Activated CD8-positive, alpha-beta memory T cell treated with anti-CD3 and anti-CD28 coated beads for 36 hours (primary cell): ENCODE data around the gene IKBKG. TPM values are rescaled to one million over a fixed set of nuclear protein-coding genes. Genes with fewer than 3 reads are reported as not detected.
"Not testable (repeated sequence)": the region's sequence is repeated elsewhere in the genome, so short reads cannot be mapped to it uniquely, and the experiment has no call there.

Source experiments
- CTCF ChIA-PET: fragments of 350-600 bp; sonication (Branson Sonifier 250); formaldehyde crosslinking; loops from one replicate; lab custom pipeline; 2021; ENCODE audit warnings: antibody characterized with exemption; lab: Charles Lee
- POLR2A ChIA-PET: fragments of 350-600 bp; sonication (Branson Sonifier 250); formaldehyde crosslinking; loops from one replicate; lab custom pipeline; 2021; ENCODE audit warnings: antibody characterized with exemption; lab: Charles Lee
- total RNA-seq, 2 experiments: library from RNA; stranded (reverse); gene quantifications; one replicate each; pipeline ENCODE4 v1.2.3, GENCODE V29; 2021

The IKBKG gene
- total RNA-seq, 2 experiments from 2014 or later, result 32.1 to 33.5 TPM

DNA sequence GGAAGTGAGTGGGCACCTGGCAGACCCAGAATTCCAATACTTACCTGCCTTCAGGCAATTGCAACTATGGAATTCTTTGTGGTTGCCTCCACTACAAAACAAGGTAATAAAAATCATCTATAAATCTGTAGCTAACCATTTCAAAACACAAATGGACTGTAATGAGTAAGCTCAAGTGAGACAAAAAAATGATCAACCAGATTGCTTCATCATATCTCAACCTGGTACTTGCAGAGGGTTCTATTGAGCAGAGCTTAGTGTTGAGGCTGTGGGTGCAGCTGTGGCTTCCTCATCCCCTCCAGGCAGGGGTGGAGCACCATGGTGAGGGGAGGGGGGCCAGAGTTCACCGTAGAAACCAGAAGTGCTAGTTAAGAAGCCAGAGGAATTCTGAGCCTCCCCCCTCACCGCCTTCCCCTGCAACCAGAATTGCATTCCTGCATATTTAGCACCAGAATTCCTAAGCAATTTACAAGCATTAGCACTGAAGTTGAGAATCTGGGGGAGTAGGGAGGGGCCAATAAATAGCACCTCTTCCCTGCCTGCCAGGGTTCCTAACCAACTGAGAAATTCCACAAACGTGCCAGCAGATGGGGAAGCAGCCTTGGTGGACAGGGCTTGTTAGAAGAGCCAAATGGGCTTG is 49.0 kb downstream of the IKBKG start:
- CTCF ChIA-PET, result interaction anchor here (0.6 kb wide), 1 partner anchor 159 kb away, joined by 3 read pairs; no protein-coding TSS in a partner anchor
- POLR2A ChIA-PET, result no interaction called here

- ChIA-PET POLR2A (no interaction called here), CTCF (no interaction called here)
Measured at GRCh38 chrX:154597221-154597620, 49.8 kb downstream of the IKBKG start.

DNA sequence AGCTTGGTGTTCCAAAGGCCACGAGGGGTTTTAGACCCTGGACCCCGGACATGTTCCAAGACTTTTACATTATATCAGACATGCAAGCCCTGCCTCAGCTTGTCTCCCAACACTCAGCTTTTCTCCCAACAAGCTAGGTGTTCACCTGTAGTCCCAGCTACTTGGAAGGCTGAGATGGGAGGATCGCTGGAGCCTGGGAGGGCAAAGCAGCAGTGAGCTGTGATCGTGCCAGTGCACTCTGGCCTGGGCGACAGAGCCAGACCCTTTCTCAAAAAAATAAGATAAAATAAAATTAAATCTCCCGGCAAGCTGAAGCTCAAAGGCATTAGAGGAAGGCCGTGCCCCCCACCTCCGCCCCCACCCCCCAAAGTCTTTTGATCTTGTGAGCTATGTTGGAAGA is 51.2 kb downstream of the IKBKG start:
- ChIA-PET POLR2A (no interaction called here), CTCF (no interaction called here)

- ChIA-PET POLR2A (no interaction called here), CTCF (no interaction called here)
Measured at GRCh38 chrX:154599531-154599930, 52.1 kb downstream of the IKBKG start.

DNA sequence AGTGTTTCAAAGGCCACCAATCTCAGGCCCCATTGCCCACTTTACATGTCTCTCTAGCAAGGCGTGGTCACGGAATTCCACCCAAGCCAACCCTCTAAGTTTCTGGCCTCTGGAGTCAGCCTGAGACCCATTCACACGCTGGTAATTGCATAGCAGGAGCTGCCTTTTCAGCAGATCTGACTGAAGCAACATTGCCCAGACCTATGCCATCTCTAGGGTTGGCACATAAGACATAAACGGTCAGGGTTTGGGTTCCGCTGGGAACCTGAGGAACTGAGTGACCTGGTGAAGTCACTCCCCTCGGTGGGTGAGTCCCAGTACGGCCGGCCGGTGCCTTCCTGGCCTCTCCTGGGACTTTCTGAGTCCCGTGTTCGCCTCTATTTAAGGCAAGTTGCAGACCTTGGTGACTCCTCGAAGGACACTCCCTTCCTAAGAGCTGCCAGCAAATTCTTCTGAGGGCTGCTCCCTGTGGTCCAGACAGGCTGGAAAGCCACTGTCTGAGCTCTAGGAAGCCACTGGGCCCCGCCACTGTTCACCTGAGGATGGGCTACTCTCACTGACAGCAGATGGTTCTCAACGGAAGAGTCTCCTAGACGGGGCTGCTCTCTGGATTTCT is 53.4 kb downstream of the IKBKG start:
- POLR2A ChIA-PET, result no interaction called here
- CTCF ChIA-PET, result no interaction called here

DNA sequence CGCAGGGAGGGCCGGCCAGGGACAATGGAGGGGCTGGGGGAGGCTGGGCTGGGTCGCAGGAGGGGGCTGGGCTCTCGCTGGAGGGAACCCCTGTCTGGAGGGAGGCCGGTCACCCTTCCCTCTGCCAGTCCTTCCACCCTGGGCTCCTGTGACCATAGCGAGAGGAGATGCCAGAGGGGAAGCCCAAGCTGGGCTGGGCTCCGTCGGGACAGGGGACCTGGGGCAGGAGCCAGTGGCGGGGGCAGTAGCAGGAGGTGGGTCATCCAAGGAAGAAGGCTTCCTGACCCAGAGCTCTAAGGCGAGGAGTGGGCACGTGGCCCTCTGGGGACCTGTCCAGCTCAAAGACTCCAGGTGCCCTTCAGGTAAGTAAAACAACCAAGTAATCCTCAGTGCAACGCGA is 54.8 kb downstream of the IKBKG start:
- CTCF ChIA-PET, result no interaction called here
- POLR2A ChIA-PET, result no interaction called here

DNA sequence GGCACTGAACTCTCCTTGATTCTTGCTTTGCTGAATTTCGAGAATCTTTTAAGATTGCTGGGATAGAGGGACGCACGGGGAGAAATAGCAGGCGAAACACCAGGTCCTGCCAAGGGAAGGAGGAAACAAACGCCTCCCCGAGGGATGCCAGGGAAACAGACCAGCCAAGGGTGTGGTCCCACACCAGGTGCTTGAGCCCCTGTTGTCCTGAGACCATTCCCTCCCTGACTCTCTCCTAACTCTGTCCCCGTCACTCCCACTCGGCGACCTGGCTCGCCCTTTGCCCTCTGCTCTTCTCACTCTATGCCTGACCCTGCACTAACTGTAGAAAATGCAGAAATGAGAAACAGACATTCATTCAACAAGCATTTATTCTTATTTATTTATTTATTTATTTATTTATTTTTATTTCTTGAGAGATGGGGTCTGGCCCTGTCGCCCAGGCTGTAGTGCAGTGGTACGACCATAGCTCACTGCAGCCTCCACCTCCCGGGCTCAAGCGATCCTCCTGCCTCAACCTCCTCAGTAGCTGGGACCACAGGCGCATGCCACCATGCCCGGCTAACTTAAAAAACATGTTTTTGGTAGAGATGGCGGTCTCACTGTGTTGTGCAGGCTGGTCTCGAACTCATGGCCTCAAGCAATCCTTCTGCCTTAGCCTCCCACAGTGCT is 55.5 kb downstream of the IKBKG start:
- CTCF ChIA-PET, result no interaction called here
- POLR2A ChIA-PET, result no interaction called here

GRCh38 chrX:154603438-154604430 is 56.3 kb downstream of the IKBKG start:
- CTCF ChIA-PET, result no interaction called here
- POLR2A ChIA-PET, result no interaction called here

DNA sequence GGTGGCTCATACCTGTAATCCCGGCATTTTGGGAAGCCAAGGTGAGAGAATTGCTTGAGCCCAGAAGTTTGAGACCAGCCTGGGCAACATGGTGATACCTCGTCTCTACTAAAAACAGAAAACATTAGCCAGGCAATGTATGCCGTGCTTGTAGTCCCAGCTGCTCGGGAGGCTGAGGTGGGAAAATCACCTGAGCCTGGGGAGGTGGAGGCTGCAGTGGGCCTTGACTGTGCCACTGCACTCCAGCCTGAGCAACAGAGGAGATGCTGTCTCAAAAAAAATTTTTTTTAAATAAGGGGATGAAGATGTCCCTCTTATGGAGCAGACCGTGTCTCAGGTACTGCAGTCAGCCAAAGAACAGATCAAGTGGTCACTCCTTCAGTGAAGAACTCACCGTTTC is 58.1 kb downstream of the IKBKG start:
- CTCF ChIA-PET, result no interaction called here
- POLR2A ChIA-PET, result no interaction called here

- ChIA-PET CTCF (no interaction called here), POLR2A (no interaction called here)
Measured at GRCh38 chrX:154607370-154607769, 60.0 kb downstream of the IKBKG start.

- CTCF ChIA-PET, POLR2A ChIA-PET: not testable (repeated sequence)
Measured at GRCh38 chrX:154607976-154608375, 60.6 kb downstream of the IKBKG start.

- CTCF ChIA-PET, POLR2A ChIA-PET: not testable (repeated sequence)
Measured at GRCh38 chrX:154608823-154609222, 61.4 kb downstream of the IKBKG start.

GRCh38 chrX:154611146-154611545 is 63.7 kb downstream of the IKBKG start:
- POLR2A ChIA-PET, CTCF ChIA-PET: not testable (repeated sequence)

- POLR2A ChIA-PET, CTCF ChIA-PET: not testable (repeated sequence)
Measured at GRCh38 chrX:154613586-154613985, 66.2 kb downstream of the IKBKG start.

Other genes starting within 250 kb of the IKBKG start
- 1,000 to 10,000 TPM; 1,044 to 1,051 TPM for gene FLNA, start 173.0 kb upstream of the IKBKG start, total RNA-seq
- 100 to 1,000 TPM; 108 to 109 TPM for gene EMD, start 168.3 kb upstream of the IKBKG start, total RNA-seq
- 1,000 to 10,000 TPM; 2,936 to 3,024 TPM for gene RPL10, start 149.2 kb upstream of the IKBKG start, total RNA-seq
- 10 to 100 TPM; 10.8 to 11.8 TPM for gene DNASE1L1, start 138.4 kb upstream of the IKBKG start, total RNA-seq
- 10 to 100 TPM; 48.4 to 49.9 TPM for gene TAFAZZIN, start 136.1 kb upstream of the IKBKG start, total RNA-seq
- gene ATP6AP1, start 118.9 kb upstream of the IKBKG start, total RNA-seq, result 10 to 100 TPM; 38.5 to 39.6 TPM
- 10 to 100 TPM; 87.0 to 97.3 TPM for gene GDI1, start 110.5 kb upstream of the IKBKG start, total RNA-seq
- 10 to 100 TPM; 73.2 to 78.2 TPM for gene FAM50A, start 103.5 kb upstream of the IKBKG start, total RNA-seq
- gene PLXNA3, start 89.3 kb upstream of the IKBKG start, total RNA-seq, result 10 to 100 TPM; 32.8 to 38.4 TPM
- 10 to 100 TPM; 64.7 to 64.9 TPM for gene LAGE3, start 68.3 kb upstream of the IKBKG start, total RNA-seq
- gene UBL4A, start 61.0 kb upstream of the IKBKG start, total RNA-seq, result 10 to 100 TPM; 66.4 to 68.6 TPM
- gene SLC10A3, start 57.0 kb upstream of the IKBKG start, total RNA-seq, result 10 to 100 TPM; 34.3 to 37.2 TPM
- gene FAM3A, start 31.4 kb upstream of the IKBKG start, total RNA-seq, result 10 to 100 TPM; 30.5 to 32.5 TPM
- gene G6PD, start 774 bp upstream of the IKBKG start, total RNA-seq, result 100 to 1,000 TPM; 110 to 121 TPM
- not detected for gene CTAG1A, start 37.5 kb downstream of the IKBKG start, total RNA-seq
- gene CTAG1B, start 71.7 kb downstream of the IKBKG start, total RNA-seq, result not detected
- gene CTAG2, start 106.0 kb downstream of the IKBKG start, total RNA-seq, result 10 to 100 TPM; 46.5 to 48.2 TPM
- gene GAB3, start 203.5 kb downstream of the IKBKG start, total RNA-seq, result 1 to 10 TPM; 5.6 to 6.0 TPM
- gene DKC1, start 215.2 kb downstream of the IKBKG start, total RNA-seq, result 100 to 1,000 TPM; 202 to 203 TPM